T-helper 1 cell (primary cell): ENCODE measurements around the gene LAPTM4A.
"Not testable (repeated sequence)": the region's sequence is repeated elsewhere in the genome, so short reads cannot be mapped to it uniquely, and the experiment has no call there.

ENCODE experiments used
- DNase-seq, 5 donors: peaks; one replicate each; pipeline ENCODE4 v3.0.0-alpha.2; 2012 to 2020

The LAPTM4A gene

DNA sequence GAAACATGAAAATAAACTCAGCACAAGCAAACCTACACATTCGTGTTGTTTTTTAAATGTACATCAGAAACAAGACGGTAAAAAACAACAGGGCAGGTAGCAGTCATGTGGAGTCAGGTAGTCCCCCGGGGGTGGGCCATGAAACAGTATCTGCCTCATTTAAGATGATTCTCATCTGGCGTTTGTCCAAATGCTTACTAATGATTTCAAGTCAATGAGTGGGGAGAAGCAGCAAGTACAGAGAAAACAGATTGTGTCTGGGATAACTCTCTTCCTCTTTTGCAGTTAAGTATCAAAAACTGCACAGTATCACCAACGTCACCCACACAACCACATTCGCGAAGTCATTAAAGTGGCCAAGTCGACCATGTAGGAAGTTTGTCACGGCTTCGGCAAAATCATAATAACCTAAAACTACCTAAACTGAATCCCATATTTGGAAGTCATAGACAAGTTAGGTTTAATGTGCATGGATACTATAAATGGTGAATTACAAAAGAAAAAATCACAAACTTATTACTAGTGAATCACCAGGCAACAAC lies 1.3 kb downstream of the LAPTM4A start:
- peak in 3 of 5 donors; percentile 7 to 42 (median 11) for DNase-seq

DNA sequence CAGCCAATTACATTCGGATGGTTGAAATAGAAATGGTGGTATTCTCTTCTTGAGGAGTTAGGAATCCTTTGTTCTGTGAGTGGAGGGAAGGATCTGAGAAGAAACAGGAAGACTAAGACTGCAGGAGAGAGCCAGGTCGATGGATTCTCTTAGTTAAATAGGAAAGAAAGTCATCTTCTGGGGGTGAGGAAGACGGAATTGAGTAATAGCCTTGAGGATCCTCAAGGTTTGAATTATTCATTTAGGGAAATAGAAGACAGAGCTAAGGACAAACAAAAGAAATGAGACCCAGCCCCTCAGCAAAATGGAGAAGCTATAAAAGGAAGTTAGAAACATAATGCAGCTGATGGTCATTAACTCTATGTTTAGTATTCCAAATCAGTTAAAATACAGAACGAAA lies 1.8 kb downstream of the LAPTM4A start:
- DNase-seq: no peak

DNA sequence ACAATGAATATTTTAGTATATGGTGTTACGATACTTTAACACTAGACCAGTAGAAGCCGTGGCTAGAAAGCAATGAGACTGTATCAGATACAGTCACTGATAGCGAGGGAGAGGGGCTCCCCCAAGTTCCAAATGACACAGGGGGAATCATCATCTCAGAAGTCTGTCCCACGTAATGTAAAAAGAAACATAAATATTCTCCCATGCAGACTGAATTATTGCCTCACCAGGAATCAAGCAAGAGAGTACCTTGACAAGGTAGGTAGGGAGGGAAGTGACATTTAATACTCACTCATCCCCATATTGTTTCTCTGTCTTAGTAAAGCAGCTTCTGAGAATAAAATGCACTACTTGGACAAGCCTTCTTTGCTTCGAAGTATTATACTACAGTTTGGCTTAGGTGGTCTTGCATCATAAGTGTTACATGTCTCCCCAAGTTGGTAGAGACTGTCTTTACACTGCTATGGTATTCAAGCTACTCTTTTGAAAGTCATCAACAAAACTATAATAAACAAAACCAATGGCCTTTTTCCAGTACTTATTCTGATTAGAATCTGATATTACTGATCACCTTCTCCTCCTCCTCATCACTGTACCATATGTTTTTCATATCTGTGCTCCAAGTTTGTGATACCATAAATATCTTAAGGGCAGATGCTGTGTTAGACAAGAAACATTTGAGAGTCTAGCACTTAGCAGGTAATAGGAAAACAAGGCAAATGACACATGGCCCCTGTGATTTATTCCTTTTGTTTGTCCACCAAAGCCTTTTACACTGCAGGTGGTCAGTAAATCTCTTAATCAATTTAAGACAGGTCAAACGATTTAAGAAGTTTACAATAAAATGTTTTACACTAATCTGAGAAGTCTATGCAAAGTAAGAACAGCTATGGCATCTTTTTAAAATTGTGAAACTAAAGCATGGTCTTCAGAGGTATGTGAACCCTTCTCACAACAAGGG lies 2.7 kb downstream of the LAPTM4A start:
- DNase-seq: no peak

DNA sequence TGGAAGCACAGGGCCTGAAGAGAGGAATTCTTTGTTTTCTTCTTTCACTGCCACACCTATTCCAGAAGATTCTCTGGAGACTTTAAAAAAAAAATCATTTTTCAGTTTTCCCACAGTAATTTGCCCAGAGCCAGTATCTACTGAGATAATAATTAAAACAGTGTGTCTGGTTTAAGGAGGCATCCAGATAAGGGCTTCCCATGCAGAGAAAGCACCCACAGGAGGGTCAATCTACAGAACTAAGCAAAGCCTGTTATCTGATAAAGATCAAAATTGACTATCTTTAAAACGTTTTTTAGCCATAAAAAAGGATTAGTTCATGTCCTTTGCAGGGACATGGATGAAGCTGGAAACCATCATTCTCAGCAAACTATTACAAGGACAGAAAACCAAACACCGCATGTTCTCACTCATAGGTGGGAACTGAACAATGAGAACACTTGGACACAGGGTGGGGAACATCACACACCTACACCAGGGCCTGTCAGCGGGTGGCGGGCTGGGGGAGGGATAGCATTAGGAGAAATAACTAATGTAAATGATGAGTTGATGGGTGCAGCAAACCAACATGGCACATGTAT lies 5.6 kb downstream of the LAPTM4A start:
- not testable (repeated sequence) for DNase-seq

DNA sequence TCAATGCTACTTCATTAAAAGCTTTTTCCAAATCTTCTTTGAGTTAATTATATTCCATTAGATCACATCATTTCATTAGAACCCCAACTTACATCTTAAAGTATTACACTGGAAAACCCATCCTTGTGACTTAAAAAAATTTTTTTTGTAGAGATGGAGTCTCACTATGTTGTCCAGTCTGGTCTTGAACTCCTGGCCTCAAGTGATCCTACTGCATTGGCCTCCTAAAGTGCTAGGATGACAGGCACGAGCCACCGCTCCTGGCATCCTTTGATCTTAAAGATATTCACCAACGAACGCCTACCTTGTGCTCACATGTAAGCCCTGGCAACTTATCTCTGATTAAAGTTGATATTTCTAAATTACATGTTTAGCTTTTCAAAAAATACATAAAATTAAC lies 6.7 kb downstream of the LAPTM4A start:
- DNase-seq: no peak

DNA sequence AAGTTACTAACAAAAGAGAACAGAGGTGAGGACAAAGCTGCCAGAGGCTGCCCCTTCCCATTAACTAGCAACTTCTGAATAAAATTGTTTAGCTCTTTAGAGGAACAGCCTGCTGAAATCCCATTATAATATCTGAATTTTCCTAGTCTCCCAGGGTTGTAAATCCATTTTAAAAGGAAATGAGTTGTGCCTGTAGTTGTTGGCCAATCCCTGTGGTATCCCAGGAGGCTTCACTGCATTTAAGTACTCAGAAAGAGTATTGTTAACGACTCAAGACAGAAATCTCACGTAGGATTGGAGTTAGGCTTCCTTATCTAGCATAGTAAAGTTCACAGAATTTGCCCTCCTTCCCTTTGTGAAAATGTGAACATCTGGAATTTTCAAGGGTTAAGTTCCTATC lies 8.9 kb downstream of the LAPTM4A start:
- no peak for DNase-seq

DNA sequence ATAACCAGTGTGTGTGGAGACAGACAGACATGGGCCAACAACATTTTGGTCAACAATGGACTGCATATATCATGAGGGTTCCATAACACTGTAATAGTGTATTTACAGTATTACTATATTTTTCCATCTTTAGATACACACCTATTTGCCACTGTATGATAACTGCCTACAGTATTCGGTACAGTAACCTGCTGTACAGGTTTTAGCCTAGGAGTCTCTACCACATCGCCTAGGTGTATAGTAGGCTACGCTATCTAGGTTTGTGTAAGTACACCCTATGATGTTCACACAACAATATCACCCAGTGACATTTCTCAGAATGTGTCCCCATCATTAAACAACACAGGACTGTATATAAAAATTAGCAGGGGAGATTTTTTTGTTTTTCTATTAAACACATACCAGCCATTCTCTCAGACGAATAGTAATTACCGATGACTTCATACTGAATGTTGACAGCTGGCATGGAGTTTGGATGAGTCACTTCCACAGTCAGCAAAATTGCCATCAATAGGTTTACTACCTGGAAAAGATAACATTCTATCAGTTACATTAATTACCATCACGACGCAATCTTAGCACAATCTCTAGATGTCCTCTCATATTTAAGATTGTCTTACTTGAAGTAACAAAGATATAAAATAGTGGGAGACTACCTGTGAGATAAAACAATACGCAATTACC lies 10.8 kb downstream of the LAPTM4A start:
- no peak for DNase-seq

DNA sequence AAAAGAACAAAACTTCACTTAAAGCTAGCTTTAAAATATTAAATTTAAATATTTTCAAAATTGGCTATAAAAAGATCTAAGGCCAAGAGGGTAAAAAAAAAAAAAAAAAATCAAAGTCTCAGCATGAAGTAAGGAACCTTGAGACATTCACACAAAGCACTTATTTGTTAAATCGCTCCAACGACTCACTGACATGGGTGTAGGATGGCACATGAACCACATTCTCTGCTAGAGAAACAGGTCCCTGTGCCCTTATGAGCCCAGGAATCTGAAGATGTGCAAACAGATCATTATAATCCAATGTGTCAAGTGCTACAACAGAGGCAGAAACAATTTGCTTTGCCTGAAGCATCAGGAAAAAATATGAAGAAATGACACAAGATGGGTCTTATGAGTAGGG lies 13.8 kb downstream of the LAPTM4A start:
- DNase-seq: no peak

DNA sequence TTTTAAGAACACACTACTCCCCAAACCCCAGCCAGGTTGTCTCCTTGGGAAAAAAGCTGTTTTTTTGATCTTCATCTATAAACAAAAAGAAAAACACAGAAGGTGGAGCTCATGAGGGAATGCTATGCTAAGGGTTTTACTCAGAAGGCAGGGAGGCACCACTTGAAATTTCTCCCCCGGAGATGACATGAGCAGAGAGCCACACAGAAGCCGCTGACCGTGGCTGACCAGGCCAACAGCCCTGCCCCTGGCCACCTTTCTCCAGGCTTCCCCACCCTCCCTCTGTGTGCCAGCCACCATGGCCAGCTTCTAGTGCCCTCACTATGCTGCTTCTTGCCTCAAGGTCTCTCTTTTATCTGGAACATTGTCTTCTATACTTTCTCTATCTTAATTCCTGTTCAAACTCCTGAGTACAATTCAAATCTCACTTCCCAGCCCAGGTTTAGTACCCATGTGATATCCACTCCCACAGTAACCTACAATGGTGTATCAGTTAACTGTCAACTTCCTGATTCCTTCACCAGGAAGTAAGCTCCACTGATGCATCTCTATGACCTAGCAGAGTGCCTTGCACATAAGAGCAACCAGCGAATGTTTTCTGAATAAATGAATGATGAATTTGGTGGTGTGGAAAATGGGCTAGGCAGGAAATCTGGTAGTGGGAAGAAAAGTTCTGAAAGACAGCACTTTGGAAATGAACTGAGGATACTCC lies 15.3 kb downstream of the LAPTM4A start:
- DNase-seq: no peak

DNA sequence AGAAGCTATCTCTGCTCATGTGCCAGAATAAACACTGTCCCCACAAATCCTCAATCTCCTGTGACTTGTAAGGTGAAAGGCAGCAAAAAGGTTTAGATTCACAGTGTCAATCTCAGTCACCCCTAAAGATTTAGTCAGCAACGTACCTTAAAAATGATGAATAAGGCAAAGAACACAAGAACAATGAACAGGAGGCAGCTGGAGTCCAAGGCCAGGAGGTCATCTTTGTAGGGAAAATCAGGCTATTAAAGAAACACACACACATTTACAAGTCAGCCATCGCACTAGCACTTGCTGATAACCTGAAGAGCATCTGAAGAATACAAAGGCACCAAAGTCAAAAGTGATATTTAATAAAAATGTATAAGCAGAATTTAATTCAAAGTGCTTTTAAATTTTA lies 16.6 kb downstream of the LAPTM4A start:
- DNase-seq: no peak

DNA sequence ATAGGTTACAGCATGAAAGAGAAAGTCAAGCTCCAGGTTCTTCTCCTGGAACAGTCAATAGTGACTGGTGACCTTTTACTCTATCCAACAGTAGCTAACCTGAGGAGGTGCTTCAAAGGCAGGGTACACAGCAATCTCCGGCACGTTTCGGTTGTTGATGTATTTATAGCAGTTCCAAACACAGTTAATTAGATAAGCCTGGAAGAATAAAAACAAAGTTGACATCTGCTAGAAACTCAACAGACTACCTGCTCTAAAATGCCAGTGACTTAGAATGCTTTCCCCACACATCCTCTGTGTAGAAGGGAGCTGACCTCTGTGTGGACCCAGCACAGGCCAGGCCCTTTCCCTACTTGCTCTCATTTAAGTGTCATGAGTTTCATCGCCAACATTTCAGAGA lies 17.2 kb downstream of the LAPTM4A start:
- no peak for DNase-seq

DNA sequence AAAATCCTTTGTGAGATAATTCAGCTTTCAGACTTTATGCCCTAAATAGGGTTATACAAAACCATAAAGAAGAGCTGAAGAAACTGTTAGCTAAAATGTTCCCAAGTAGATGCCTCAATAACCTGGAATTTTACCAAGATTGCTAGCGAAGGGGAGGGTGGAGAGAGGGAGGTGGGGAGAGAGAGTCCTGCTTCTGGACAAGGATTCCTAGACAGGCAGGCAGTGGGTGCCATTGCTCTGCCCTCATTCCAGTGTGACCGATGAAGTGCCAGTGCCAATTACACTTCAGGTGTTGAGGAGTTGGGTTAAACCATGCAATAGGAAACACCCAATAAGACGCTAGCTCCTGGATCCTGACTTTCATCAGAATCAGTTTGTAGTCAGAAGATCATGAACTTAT lies 18.1 kb downstream of the LAPTM4A start:
- DNase-seq: no peak

DNA sequence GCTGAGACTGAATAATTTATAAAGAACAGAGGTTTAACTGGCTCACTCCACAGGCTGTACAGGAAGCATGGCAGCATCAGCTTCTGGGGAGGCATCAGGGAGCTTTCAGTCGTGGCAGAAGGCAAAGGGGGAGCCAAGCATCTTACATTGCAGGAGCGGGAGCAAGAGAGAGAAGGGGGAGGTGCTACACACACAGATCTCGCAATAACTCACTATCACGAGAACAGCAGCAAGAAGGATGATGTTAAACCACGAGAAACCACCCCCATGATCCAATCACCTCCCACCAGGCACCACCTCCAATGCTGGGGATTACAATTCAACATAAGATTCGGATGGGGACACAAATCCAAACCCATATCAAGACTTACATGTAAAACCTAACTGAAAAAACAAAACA lies 21.2 kb downstream of the LAPTM4A start:
- no peak for DNase-seq

DNA sequence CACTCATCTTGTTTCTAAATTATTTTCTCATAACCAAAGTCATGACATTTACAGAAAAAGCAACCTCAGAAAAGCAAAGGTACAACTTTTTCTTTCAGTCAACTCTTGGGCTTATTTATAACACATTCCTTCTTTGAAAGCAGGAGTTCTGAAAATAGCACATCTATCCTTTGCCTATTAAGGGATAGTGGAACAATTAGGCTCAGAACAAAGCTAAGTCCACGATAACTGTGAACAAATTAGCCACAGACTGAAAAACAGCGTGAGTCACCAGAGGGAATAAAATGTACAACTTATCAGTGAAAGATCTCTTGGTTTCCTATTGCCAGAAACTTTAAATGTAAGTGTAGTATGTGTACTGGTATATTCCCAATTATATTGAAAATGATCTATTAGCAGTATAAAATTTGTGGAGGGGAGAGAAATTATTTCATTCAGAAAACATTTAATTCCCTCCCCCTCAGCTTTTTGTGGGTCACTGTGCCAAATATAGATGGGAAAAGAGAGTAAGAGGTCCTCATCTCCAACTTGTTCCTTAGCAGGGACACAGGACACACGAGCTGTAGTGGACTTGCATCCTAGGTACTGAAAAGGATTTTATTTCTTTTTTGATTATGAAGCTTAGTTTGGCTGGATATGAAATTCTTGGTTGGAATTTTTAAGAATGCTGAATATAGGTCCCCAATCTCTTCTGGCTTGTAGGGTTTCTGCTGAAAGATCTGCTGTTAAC lies 23.6 kb downstream of the LAPTM4A start:
- DNase-seq: no peak

DNA sequence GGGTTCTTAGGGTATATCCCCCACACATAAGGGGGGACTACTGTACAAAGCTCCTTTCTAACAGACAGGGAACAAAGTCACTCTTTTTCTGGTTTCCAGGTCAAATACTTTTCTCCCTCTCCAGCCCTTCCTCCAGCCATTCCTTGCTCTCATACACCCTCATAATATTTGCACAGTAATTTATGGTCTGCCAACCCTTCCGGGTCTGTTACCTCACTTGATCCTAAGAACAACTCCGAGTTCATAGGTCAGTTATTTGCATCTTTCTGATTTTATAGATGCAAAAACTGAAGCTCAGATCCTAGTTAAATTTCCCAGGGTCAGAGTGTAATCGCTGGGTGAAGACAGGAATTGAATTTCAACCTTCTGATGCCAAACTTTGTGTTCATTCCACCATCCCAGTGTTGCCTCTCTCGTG lies 24.2 kb downstream of the LAPTM4A start:
- no peak for DNase-seq

DNA sequence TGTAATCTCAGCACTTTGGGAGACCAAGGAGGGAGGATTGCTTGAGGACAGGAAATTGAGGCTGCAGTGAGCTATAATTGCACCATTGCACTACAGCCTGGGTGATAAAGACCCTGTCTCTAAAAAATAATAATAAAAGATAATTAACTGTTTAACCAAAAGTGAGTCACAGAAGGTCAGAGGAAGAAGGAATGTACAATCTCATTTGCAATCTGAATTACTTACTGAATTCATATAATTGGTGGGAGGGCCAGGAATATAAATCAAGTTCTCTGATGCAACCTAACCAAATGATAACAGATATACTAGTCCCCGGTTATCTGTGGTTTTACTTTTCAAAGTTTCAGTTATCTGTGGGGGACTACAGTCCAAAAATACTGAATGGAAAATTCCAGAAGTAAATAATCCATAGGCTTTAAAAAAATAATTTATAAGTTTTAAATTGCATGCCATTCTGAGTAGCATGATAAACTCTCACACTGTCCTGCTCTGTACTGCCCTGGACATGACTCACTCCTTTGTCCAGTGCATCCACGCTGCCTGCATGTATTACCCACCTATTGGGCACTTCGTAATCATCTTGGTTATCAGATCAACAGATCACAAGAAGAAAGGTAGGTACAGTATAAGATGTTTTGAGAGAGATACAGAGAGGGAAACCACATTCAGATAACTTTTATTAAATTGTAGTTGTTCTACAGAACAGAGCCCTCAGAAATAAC lies 26.2 kb downstream of the LAPTM4A start:
- no peak for DNase-seq

DNA sequence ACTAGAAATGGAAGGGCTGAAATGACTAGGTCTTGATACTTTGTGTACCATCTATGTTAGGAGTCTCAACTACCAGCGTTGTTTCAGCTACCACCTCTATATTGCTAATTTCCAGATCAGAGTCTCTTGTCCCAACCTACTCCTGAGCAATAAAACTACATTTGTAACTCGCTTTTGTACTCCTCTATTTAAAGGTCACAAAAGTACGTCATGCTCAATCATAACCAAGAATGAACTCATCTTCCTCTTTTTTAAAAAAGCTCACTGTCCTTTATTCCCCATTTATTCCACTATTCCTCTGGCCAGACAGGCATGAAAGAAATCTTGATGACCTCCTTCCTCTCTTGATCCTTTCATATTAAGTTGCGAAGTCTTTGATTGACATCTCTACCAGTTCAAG lies 27.7 kb downstream of the LAPTM4A start:
- no peak for DNase-seq

DNA sequence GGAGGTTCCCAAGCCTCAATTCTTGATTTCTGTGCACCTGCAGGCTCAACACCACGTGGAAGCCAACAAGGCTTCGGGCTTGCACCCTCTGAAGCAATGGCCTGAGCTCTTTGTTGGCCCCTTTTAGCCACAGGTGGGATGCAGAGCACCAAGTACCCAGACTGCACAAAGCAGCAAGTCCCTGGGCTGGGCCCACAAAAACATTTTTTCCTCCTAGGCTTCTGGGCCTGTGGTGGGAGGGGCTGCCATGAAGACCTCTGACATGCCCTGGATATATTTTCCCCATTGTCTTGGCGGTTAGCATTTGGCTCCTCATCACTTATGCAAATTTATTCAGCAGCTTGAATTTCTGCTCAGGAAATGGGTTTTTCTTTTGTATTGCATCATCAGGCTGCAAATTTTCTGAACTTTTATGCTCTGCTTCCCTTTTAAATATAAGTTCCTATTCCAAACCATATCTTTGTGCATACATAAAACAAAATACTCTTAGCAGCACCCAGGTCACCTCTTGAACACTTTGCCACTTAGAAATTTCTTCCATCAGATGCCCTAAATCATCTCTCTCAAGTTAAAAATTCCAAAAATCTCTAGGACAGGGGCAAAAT lies 29.9 kb downstream of the LAPTM4A start:
- no peak for DNase-seq

DNA sequence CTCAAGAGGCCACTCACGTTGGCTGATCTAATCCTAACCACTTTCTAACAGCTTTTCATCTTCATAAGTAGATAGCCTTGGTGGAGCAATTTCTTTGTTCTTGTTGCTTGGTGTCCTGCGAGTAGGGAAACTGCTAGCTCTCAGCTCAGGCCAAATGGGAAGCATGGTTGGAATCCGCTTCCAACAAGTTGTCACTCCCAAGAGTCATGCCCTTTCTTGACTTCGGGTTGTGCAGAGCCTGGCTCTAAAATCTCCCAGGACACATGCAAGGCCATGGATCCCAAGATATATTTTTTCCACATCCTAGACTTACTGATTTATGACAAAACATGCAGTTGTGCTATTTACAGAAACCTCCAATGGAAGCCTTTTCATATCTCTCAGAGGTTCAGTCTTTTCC lies 31.7 kb downstream of the LAPTM4A start:
- no peak for DNase-seq

DNA sequence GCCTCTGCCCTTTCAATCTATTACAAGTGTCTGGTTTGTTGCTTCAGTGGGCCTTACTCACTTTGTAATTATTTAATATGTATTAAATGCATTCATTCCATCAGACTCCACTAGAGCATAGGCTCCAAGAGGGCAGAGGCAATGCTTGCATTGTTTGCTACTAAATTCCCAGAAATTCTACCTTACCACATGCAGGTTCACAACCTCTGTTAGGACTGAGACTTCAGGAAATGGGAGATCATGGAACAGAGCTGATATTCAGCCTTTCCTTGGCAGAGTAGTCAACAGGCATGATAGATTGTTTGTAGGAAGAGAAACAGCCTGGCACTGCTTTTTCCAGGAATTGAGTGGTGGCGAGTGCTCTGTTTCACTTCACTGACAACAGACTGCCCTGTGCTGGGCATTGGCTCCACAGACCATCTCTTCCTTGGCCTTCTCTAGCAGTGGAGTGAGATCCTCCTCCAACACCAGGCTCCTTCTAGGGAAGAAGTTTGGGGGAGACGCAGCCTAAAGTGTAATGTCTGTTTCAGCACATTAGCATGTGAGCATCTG lies 32.8 kb downstream of the LAPTM4A start:
- no peak for DNase-seq

DNA sequence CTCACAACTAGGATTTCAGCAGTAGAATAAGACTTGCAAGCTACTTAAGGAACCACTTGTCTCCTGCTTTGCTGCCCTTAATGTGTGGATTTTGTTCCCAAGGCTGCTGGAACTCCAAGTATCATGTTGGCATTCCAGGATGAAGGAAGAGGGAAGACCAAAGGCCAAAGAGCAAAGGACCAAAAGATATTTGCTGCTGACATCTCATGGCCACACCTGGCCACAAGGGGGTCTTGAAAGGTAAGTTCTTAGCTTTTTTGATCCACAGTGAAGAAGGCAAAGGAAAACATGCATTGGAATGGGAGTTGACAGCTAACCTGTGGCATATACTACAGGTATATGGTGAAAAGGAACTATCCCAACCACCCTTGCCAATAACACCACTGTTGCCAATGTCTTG lies 35.1 kb downstream of the LAPTM4A start:
- DNase-seq: no peak
